Gastrocnemius medialis (tissue), 4 donors: ENCODE measurements around the gene TANGO2. TPM values are rescaled to one million over a fixed set of nuclear protein-coding genes. Genes with fewer than 3 reads are reported as not detected.

Experiments
- ATAC-seq, 2 donors: fragments of 150-250 bp; one replicate each; pipeline ENCODE4 v1.9.1; 2016
- DNase-seq, 2 donors: peaks; one replicate each; pipeline ENCODE4 v3.0.0-alpha.2; 2019
- H3K27ac ChIP-seq, 4 donors: fragments of 200-600 bp; sonication (generic); 1 replicate in 1 of 4; 2 replicates in 3 of 4; pipeline ENCODE4 v1.5.1; 2016 to 2018; ENCODE audit warnings: mild to moderate bottlenecking in 2 of 4, moderate library complexity in 1 of 4
- H3K27me3 ChIP-seq, 3 donors: fragments of 200-600 bp; sonication (generic) in 2 of 3; 1 replicate in 1 of 3; 2 replicates in 2 of 3; pipeline versions ENCODE4 v1.5.1 to v1.6.0; 2016 to 2019; ENCODE audit warnings: mild to moderate bottlenecking in 1 of 3, moderate library complexity in 1 of 3
- H3K36me3 ChIP-seq, 2 donors: fragments of 200-600 bp; sonication (generic) in 1 of 2; one replicate each; pipeline ENCODE4 v1.5.1; 2017 to 2018
- H3K4me1 ChIP-seq, 2 donors: fragments of 200-600 bp; sonication (generic) in 1 of 2; one replicate each; pipeline ENCODE4 v1.5.1; 2016 to 2017; ENCODE audit warnings: mild to moderate bottlenecking in 2 of 2
- H3K4me3 ChIP-seq, 4 donors: fragments of 200-600 bp; sonication (generic) in 3 of 4; 1 replicate in 1 of 4; 2 replicates in 3 of 4; pipeline ENCODE4 v1.5.1; 2016 to 2019; ENCODE audit warnings: mild to moderate bottlenecking in 2 of 4
- H3K9me3 ChIP-seq, 3 donors: fragments of 200-600 bp; sonication (generic) in 2 of 3; 1 replicate in 1 of 3; 2 replicates in 2 of 3; pipeline ENCODE4 v1.5.1; 2016 to 2019
- CTCF ChIP-seq, 5 experiments: fragments of 450-650 bp in 3 of 5; fragments of 200-600 bp in 2 of 5; sonication (generic) in 2 of 5; IDR thresholded peaks in 4 of 5; conservative IDR thresholded peaks in 1 of 5; 1 replicate in 4 of 5; 2 replicates in 1 of 5; pipeline ENCODE4 v1.5.1; 2016 to 2019; ENCODE audit warnings: antibody characterized with exemption in 5 of 5, mild to moderate bottlenecking in 3 of 5, moderate library complexity in 3 of 5
- POLR2A ChIP-seq, 2 donors: fragments of 450-650 bp; IDR thresholded peaks; one replicate each; pipeline ENCODE4 v1.6.1; 2017; ENCODE audit warnings: antibody characterized with exemption in 2 of 2, mild to moderate bottlenecking in 2 of 2, moderate library complexity in 2 of 2
- in situ Hi-C, 4 donors: fragments of 200-750 bp; cut with MboI; loops; one replicate each; pipeline versions ENCODE4 v1.15.0 to v1.8.0; 2017; ENCODE audit warnings: low sequenced_read_pairs in 4 of 4
- intact Hi-C: fragments of 100-400 bp; cut with DNase I; formaldehyde crosslinking; loops from one replicate; pipeline ENCODE4 v1.15.1; 2023; ENCODE audit warnings: low total_unique reads
- total RNA-seq, 4 donors: library from RNA; depleted of rRNA; stranded (reverse); fragments of >200 nt; gene quantifications; one replicate each; pipeline versions ENCODE4 v1.1.0 to v1.2.3, GENCODE V29; 2016

TANGO2 gene
- total RNA-seq, 4 donors from 2014 or later = 43.0 to 115 (median 52.5) TPM

- intact Hi-C loops = no loop called here
- H3K27ac ChIP-seq = no peak overlapping the region
These were observed 40.6 kb downstream of the TANGO2 start for GRCh38 chr22:20061481-20061861.

DNA sequence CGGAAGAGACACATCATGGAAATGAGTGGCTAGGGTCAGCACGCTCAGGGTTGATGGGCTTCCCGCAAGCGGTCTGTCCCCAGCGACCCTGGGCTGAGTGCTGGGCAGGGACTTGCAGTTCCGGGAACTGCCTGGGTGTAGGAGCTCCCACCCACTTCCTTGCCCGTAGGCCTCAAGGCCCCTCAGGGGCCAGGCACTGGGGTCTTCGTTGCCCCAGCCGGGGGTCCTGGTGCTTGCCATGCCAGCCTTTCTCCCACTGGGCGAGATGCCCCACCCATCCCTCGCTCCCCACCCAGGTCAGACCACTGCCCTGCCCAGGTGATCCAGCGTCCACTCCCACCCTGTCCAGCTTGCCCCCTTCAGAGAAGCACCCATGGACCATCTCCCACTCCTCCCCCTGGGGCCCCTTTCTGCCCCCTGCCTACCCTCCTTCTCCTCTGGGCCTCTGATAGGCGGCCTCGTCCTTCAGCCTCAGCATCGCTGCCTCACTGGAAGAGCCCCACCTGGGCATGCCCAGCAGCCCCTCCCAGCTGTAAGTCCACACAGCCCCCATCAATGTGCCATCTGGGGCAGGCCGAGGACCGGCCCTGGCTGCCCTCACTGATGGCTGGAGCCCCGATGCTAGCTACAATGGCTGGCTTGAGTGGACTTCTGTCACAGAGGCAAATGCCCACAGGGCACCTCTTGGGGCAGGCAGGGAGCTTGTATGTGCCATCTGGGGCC lies 41.3 kb downstream of the TANGO2 start:
- TF ChIP-seq CTCF (IDR thresholded peaks at IDR 0.05 in 4 of 5, conservative IDR thresholded peaks at IDR 0.05 in 1 of 5) (no peak), POLR2A (IDR thresholded peaks at IDR 0.05) (no peak)
- H3K27me3 ChIP-seq = no peaks in the 10 kb centered on the region
- H3K9me3 ChIP-seq = no peaks in the 10 kb centered on the region
- in situ Hi-C loops (no loop called here), intact Hi-C loops (no loop called here)
- H3K27ac ChIP-seq = no peak overlapping the region
- no peak for DNase-seq
- ATAC-seq = no peak
- H3K4me1 ChIP-seq = peaks cover 6 to 16% of the 10 kb centered on the region in 2 donors
- H3K4me3 ChIP-seq = no peak overlapping the region
- peaks cover 0 to 43% of the 10 kb centered on the region in 2 donors for H3K36me3 ChIP-seq

More at GRCh38 chr22:20061481-20061861, 40.6 kb downstream of the TANGO2 start:
- H3K36me3 ChIP-seq = peaks cover 0 to 50% of the 10 kb centered on the region in 2 donors
- no peaks in the 10 kb centered on the region for H3K9me3 ChIP-seq
- ATAC-seq = no peak
- DNase-seq = no peak
- no peak overlapping the region for H3K4me3 ChIP-seq
- H3K27me3 ChIP-seq = no peaks in the 10 kb centered on the region
- TF ChIP-seq CTCF (IDR thresholded peaks at IDR 0.05 in 4 of 5, conservative IDR thresholded peaks at IDR 0.05 in 1 of 5) (no peak), POLR2A (IDR thresholded peaks at IDR 0.05) (no peak)
- in situ Hi-C loops = no loop called here
- H3K4me1 ChIP-seq = peaks cover 6 to 16% of the 10 kb centered on the region in 2 donors

- in situ Hi-C loops (no loop called here), intact Hi-C loops (no loop called here)
- no peak for DNase-seq
- peaks cover 0 to 38% of the 10 kb centered on the region in 2 donors for H3K36me3 ChIP-seq
- no peaks in the 10 kb centered on the region for H3K27me3 ChIP-seq
- H3K4me3 ChIP-seq = no peak overlapping the region
- ATAC-seq = no peak
- peaks cover 6 to 16% of the 10 kb centered on the region in 2 donors for H3K4me1 ChIP-seq
- H3K27ac ChIP-seq = peak overlapping the region in 3 of 4 donors; percentile 53 to 68 (median 63)
- no peaks in the 10 kb centered on the region for H3K9me3 ChIP-seq
- TF ChIP-seq POLR2A (IDR thresholded peaks at IDR 0.05) = no peak
- no peak for TF ChIP-seq CTCF (IDR thresholded peaks at IDR 0.05 in 4 of 5, conservative IDR thresholded peaks at IDR 0.05 in 1 of 5)
These were observed 41.8 kb downstream of the TANGO2 start for GRCh38 chr22:20062766-20063083.

DNA sequence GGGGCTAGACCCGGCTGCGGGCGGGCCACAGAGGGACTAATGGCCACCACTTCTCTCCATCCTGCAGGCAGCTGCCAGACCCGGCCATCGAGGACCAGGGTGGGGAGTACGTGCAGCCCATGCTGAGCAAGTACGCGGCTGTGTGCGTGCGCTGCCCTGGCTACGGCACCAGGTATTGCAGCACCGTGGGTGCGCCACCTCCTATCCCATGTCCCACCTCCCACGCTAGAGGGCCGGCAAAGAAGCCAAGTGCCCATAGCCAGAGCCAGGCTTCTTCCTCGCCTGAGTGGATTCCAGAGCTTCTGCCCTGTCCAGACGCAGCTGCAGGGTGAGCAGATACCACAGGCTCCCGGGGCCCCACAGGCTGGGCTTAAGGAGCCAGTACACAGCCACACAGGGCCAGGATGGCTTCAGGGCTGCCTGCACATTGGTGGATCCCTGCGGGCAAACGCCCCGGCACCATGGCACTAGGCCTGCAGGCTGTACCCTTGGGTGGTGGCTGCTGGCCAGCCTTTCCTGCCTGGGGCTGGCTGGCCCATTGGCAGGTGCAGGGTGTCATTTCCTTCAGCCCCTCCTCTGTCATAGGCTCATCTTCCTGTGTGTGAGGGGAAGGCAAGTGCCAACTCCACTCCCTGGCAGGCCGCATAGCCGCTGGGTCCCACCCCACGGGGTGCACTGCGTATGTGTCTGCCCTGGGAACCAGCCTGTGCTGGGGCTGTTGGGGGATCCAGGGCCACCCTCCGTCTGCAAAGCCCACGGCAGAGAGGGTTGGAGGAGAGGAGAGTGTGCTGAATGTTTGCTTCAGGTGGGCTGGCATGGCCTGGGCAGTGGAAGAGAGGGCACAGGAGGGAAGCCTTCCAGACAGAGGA lies 42.6 kb downstream of the TANGO2 start:
- DNase-seq = peak; percentile 40 to 77
- in situ Hi-C loops (no loop called here), intact Hi-C loops (no loop called here)
- peak overlapping the region; percentile 53 to 68 (median 66) for H3K27ac ChIP-seq
- ATAC-seq = peak; percentile 58 to 84
- no peaks in the 10 kb centered on the region for H3K9me3 ChIP-seq
- no peaks in the 10 kb centered on the region for H3K27me3 ChIP-seq
- peaks cover 6 to 16% of the 10 kb centered on the region in 2 donors for H3K4me1 ChIP-seq
- TF ChIP-seq CTCF (IDR thresholded peaks at IDR 0.05 in 4 of 5, conservative IDR thresholded peaks at IDR 0.05 in 1 of 5) (peak in 2 of 5 experiments; percentile 28 to 33), POLR2A (IDR thresholded peaks at IDR 0.05) (no peak)
- peaks cover 0 to 31% of the 10 kb centered on the region in 2 donors for H3K36me3 ChIP-seq
- H3K4me3 ChIP-seq = no peak overlapping the region
